Cardiac muscle cell (in vitro differentiated cells and primary cell): ENCODE results near the gene FTMT. TPM values are rescaled to one million over a fixed set of nuclear protein-coding genes. Genes with fewer than 3 reads are reported as not detected.
"Not testable (repeated sequence)": the region's sequence is repeated elsewhere in the genome, so short reads cannot be mapped to it uniquely, and the experiment has no call there.

Source experiments
- DNase-seq, 2 donors: peaks; one replicate each; pipeline versions ENCODE4 v3.0.0 to v3.0.0-alpha.2; 2010 to 2017; ENCODE audit warnings: low read depth in 1 of 2, low spot score in 1 of 2
- H3K27ac ChIP-seq: fragments of 200-600 bp; sonication (generic); 2 replicates; pipeline ENCODE4 v1.5.1; 2016
- H3K27me3 ChIP-seq: fragments of 200-600 bp; sonication (generic); 2 replicates; pipeline ENCODE4 v1.6.0; 2016; ENCODE audit warnings: control low read depth
- H3K36me3 ChIP-seq: fragments of 200-600 bp; sonication (generic); 2 replicates; pipeline ENCODE4 v1.5.1; 2016; ENCODE audit warnings: control low read depth
- H3K4me1 ChIP-seq: fragments of 200-600 bp; sonication (generic); 2 replicates; pipeline ENCODE4 v1.8.1; 2017; ENCODE audit warnings: low read depth, mild to moderate bottlenecking, mixed run types
- H3K4me3 ChIP-seq: fragments of 200-600 bp; sonication (generic); 2 replicates; pipeline ENCODE4 v1.5.1; 2016; ENCODE audit warnings: mild to moderate bottlenecking
- H3K9me3 ChIP-seq: fragments of 200-600 bp; sonication (generic); 2 replicates; pipeline ENCODE4 v1.5.1; 2017; ENCODE audit warnings: low read depth, mild to moderate bottlenecking, control low read depth
- polyA plus RNA-seq: library from polyadenylated mRNA; unstranded; fragments of >200 nt; fragmentation: Nextera tagmentation; extraction: Ambion mirVana; gene quantifications from 2 replicates; pipeline ENCODE4 v1.2.1, GENCODE V29; 2016
- total RNA-seq: library from RNA; depleted of rRNA; stranded (reverse); fragments of >200 nt; gene quantifications from 2 replicates; pipeline ENCODE4 v1.2.3, GENCODE V29; 2016
- TF ChIP-seq, protein P1 (sequence below): IDR thresholded peaks from 2 replicates; pipeline ENCODE4 v1.5.1; 2012; ENCODE audit warnings: low read depth, mild to moderate bottlenecking, low read length

FTMT gene
- total RNA-seq (not detected in 2 replicates), polyA plus RNA-seq (not detected in 2 replicates)

DNA sequence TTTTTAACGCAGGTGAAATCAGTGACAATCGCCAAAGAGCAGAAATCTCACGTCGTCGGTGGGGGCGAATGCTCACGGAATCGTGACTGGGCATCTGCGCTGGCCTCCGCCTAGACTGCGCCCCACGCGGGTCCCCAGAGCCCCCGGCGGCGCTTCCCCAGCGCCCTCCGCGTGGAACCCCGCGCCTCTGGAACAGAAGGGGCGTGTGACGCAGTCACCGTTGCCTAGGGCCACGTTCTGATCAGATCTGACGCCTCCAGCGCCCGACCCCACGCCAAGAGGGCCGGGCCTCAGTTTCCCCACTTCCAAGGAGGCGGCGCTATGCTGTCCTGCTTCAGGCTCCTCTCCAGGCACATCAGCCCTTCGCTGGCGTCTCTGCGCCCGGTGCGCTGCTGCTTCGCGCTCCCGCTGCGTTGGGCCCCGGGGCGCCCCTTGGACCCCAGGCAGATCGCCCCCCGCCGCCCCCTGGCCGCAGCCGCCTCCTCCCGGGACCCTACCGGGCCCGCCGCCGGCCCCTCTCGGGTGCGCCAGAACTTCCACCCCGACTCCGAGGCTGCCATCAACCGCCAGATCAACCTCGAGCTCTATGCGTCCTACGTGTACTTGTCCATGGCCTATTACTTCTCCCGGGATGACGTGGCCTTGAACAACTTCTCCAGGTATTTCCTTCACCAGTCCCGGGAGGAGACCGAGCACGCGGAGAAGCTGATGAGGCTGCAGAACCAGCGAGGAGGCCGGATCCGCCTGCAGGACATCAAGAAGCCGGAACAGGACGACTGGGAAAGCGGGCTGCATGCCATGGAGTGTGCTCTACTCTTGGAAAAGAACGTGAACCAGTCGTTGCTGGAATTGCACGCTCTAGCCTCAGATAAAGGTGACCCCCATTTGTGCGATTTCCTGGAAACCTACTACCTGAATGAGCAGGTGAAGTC is at the start of gene FTMT:
Gene FTMT, plus strand, starts transcription at position 240 of the 932 bp plus-strand sequence. Its CDS starts 82 bp downstream, at position 322.
- DNase-seq = no peak
- no peaks in the 10 kb centered on the region for H3K4me1 ChIP-seq
- no peaks in the 10 kb centered on the region for H3K36me3 ChIP-seq
- no peaks in the 10 kb centered on the region for H3K9me3 ChIP-seq
- no peaks in the 10 kb centered on the region for H3K27me3 ChIP-seq
- H3K27ac ChIP-seq = no peak within 1 kb of the TSS
- H3K4me3 ChIP-seq = no peak within 1 kb of the TSS
- TF ChIP-seq, protein P1, sequence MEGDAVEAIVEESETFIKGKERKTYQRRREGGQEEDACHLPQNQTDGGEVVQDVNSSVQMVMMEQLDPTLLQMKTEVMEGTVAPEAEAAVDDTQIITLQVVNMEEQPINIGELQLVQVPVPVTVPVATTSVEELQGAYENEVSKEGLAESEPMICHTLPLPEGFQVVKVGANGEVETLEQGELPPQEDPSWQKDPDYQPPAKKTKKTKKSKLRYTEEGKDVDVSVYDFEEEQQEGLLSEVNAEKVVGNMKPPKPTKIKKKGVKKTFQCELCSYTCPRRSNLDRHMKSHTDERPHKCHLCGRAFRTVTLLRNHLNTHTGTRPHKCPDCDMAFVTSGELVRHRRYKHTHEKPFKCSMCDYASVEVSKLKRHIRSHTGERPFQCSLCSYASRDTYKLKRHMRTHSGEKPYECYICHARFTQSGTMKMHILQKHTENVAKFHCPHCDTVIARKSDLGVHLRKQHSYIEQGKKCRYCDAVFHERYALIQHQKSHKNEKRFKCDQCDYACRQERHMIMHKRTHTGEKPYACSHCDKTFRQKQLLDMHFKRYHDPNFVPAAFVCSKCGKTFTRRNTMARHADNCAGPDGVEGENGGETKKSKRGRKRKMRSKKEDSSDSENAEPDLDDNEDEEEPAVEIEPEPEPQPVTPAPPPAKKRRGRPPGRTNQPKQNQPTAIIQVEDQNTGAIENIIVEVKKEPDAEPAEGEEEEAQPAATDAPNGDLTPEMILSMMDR = no peak

DNA sequence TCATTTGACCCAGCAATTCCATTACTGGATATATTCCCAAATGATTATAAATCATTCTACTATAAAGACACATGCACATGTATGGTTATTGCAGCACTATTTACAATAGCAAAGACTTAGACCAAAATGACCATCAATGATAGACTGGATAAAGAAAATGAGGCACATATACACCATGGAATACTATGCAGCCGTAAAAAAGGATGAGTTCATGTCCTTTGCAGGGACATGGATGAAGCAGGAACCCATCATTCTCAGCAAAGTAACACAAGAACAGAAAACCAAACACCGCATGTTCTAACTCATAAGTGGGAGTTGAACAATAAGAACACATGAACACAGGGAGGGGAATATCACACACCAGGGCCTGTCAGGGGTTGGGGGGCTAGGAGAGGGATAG is 46.4 kb upstream of the FTMT start:
- H3K27me3 ChIP-seq, H3K4me1 ChIP-seq, H3K27ac ChIP-seq, H3K9me3 ChIP-seq, H3K36me3 ChIP-seq, H3K4me3 ChIP-seq, DNase-seq: not testable (repeated sequence)

DNA sequence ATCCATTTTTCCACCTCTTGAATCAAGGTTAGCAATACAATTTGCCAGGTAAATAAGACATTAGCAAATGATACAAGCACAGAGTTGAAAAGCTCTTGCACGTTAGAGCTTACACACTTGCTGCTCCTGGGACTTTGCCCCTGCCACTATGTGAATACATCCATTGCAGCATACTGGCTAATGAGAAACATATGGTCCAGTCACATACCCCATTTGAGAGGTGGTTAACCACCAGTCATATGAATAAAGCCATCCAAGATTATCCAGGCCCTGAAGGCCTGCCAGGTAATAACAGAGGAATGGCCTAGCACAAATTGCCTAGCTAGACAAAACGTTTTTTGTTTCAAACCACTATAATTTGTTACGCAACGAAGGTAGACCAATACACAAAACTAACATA is 45.8 kb upstream of the FTMT start:
- Histone ChIP-seq H3K4me1 (no peaks in the 10 kb centered on the region), H3K9me3 (no peaks in the 10 kb centered on the region), H3K27ac (no peak overlapping the region), H3K4me3 (no peak overlapping the region), H3K36me3 (no peaks in the 10 kb centered on the region), H3K27me3 (no peaks in the 10 kb centered on the region)
- TF ChIP-seq, protein P1 = no peak
- DNase-seq = no peak

DNA sequence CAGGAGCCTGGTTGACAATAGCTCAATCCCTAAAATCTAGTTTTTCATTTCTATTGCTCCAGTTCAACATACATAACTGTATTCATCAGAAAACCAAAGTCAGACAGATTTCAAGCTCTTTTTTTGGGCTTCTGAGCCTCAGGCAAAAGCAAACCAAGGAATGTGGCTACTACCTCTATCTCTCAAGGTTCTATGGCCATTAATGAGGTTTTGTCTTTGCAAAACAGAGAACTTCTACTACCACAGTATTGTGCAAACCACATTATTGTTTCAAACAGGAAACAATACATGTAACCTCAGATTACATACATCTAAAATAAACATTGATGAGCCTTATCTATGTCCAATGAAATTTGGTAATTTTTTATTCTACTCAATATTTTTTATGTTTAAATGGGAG is 35.5 kb upstream of the FTMT start:
- Histone ChIP-seq H3K4me1 (peaks cover 5% of the 10 kb centered on the region), H3K27ac (no peak overlapping the region), H3K4me3 (no peak overlapping the region), H3K9me3 (no peaks in the 10 kb centered on the region), H3K27me3 (no peaks in the 10 kb centered on the region), H3K36me3 (no peaks in the 10 kb centered on the region)
- DNase-seq = no peak
- TF ChIP-seq, protein P1 = no peak

DNA sequence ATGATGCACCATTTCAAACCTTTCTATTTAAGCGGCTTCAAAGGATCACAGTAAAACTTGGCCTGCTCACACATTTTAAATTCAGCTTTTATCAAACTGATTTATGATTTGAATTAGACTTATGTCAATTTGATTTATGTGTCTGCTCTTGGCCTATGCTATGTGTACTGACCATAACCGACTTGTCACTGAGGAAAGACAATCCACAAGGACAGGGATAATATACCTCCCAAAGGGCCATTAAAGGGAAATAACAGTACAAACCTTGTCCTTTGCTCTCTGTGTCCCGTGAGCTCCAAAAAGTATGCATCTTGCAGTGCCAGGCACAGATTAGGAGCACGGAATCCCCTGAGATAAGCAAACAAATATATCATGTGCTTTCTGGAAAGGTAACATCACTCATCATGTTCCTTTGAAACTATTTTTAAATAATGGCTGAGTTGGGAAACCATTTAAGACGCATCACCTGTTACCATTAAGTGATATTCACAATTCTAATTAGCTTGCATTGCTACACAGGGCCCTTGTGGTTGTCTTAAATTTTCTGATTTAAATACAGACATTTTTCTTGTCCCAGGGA is 31.9 kb upstream of the FTMT start:
- TF ChIP-seq, protein P1 = no peak
- H3K27me3 ChIP-seq = no peaks in the 10 kb centered on the region
- DNase-seq = no peak
- no peaks in the 10 kb centered on the region for H3K9me3 ChIP-seq
- no peak overlapping the region for H3K27ac ChIP-seq
- H3K4me1 ChIP-seq = peaks cover 5% of the 10 kb centered on the region
- H3K4me3 ChIP-seq = no peak overlapping the region
- H3K36me3 ChIP-seq = no peaks in the 10 kb centered on the region

DNA sequence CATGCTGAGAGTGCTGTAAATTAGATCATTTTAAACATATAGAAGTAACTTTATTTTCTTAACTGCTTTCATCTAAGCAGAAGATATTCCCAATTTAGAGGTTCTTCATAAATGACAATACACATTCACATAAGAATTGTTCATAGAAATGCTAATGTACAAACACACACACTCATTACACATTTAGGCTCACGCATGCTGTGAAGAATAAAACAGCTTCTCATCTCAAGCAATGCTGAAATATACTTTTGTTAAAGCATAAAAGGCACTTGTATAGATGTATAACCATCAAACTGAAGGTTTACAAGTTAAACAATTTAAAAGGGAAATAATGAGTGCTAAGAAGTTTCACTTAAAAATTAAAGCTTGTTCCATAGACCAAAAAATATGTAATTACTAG is 18.1 kb upstream of the FTMT start:
- no peaks in the 10 kb centered on the region for H3K36me3 ChIP-seq
- H3K27ac ChIP-seq = no peak overlapping the region
- peaks cover 3% of the 10 kb centered on the region for H3K4me1 ChIP-seq
- no peak for DNase-seq
- TF ChIP-seq, protein P1 = no peak
- H3K27me3 ChIP-seq = no peaks in the 10 kb centered on the region
- H3K4me3 ChIP-seq = no peak overlapping the region
- no peaks in the 10 kb centered on the region for H3K9me3 ChIP-seq
